Mesothelial cell of epicardium (in vitro differentiated cells): ENCODE measurements around the gene MAPK7. TPM values are rescaled to one million over a fixed set of nuclear protein-coding genes. Genes with fewer than 3 reads are reported as not detected.

Source experiments
- DNase-seq, 2 experiments: peaks; one replicate each; pipeline ENCODE4 v3.0.0; 2021; ENCODE audit warnings: low spot score in 2 of 2; ENCODE audit not compliant: unreplicated experiment in 2 of 2
- H3K27ac Mint-ChIP-seq: 2 replicates; pipeline ENCODE4 v1.8.0; 2021; ENCODE audit warnings: mixed read lengths
- H3K27me3 Mint-ChIP-seq: 2 replicates; pipeline ENCODE4 v1.8.0; 2021; ENCODE audit warnings: low read depth, mixed read lengths
- H3K36me3 Mint-ChIP-seq: 2 replicates; pipeline ENCODE4 v1.8.0; 2021; ENCODE audit warnings: mixed read lengths
- H3K4me1 Mint-ChIP-seq: 2 replicates; pipeline ENCODE4 v1.8.0; 2021; ENCODE audit warnings: mixed read lengths
- H3K4me3 Mint-ChIP-seq: 2 replicates; pipeline ENCODE4 v1.8.0; 2021; ENCODE audit warnings: mild to moderate bottlenecking, moderate library complexity, mixed read lengths
- H3K9me3 Mint-ChIP-seq: 2 replicates; pipeline ENCODE4 v1.8.0; 2021; ENCODE audit warnings: mixed read lengths
- CTCF ChIP-seq: fragments of 200-600 bp; sonication (generic); IDR thresholded peaks from one replicate; pipeline ENCODE4 v1.5.0; 2021; ENCODE audit warnings: antibody characterized with exemption; ENCODE audit not compliant: unreplicated experiment
- total RNA-seq: library from RNA; stranded (reverse); gene quantifications from 3 replicates; pipeline ENCODE4 v1.2.1, GENCODE V29; 2021

MAPK7 gene
- total RNA-seq, 1 donor from 2014 or later: 46.0 TPM

- H3K9me3 Mint-ChIP-seq: no peaks in the 10 kb centered on the region
- H3K27ac Mint-ChIP-seq: peak within 1 kb of the TSS; percentile 87
- TF ChIP-seq CTCF: peak; percentile 96
- peaks cover 38% of the 10 kb centered on the region for H3K4me1 Mint-ChIP-seq
- peak within 1 kb of the TSS; percentile 85 for H3K4me3 Mint-ChIP-seq
- peak; percentile 86 to 96 for DNase-seq
- no peaks in the 10 kb centered on the region for H3K27me3 Mint-ChIP-seq
- no peaks in the 10 kb centered on the region for H3K36me3 Mint-ChIP-seq
These were observed 15.8 kb upstream of the MAPK7 start, which contains the start of gene B9D1 for GRCh38 chr17:19362277-19363113. Gene B9D1 (minus strand): TSS chr17:19362723. CDS start chr17:19362569, 154 bp downstream.

- peak; percentile 43 for TF ChIP-seq CTCF
These were observed 15.2 kb upstream of the MAPK7 start for GRCh38 chr17:19363114-19363438.

GRCh38 chr17:19363460-19364035, 14.8 kb upstream of the MAPK7 start:
- Mint-ChIP-seq H3K9me3 (no peaks in the 10 kb centered on the region), H3K27ac (peak overlapping the region; percentile 87), H3K36me3 (no peaks in the 10 kb centered on the region), H3K4me1 (peaks cover 38% of the 10 kb centered on the region), H3K4me3 (peak overlapping the region; percentile 85), H3K27me3 (no peaks in the 10 kb centered on the region)
- TF ChIP-seq CTCF: no peak
- no peak for DNase-seq

More at GRCh38 chr17:19363114-19363438, 15.2 kb upstream of the MAPK7 start:
- H3K9me3 Mint-ChIP-seq: no peaks in the 10 kb centered on the region
- H3K27ac Mint-ChIP-seq: peak overlapping the region; percentile 87
- DNase-seq: no peak
- peak overlapping the region; percentile 85 for H3K4me3 Mint-ChIP-seq
- H3K36me3 Mint-ChIP-seq: no peaks in the 10 kb centered on the region
- H3K4me1 Mint-ChIP-seq: peaks cover 38% of the 10 kb centered on the region
- no peaks in the 10 kb centered on the region for H3K27me3 Mint-ChIP-seq

GRCh38 chr17:19364699-19365498, 13.4 kb upstream of the MAPK7 start:
- Mint-ChIP-seq H3K4me1 (peaks cover 38% of the 10 kb centered on the region), H3K27ac (peak overlapping the region; percentile 68), H3K36me3 (no peaks in the 10 kb centered on the region), H3K4me3 (peak overlapping the region; percentile 15), H3K27me3 (no peaks in the 10 kb centered on the region), H3K9me3 (no peaks in the 10 kb centered on the region)
- no peak for DNase-seq
- no peak for TF ChIP-seq CTCF

- no peak for DNase-seq
- no peak overlapping the region for H3K4me3 Mint-ChIP-seq
- no peak for TF ChIP-seq CTCF
- H3K4me1 Mint-ChIP-seq: peaks cover 38% of the 10 kb centered on the region
- no peaks in the 10 kb centered on the region for H3K9me3 Mint-ChIP-seq
- no peaks in the 10 kb centered on the region for H3K27me3 Mint-ChIP-seq
- no peak overlapping the region for H3K27ac Mint-ChIP-seq
- H3K36me3 Mint-ChIP-seq: no peaks in the 10 kb centered on the region
These were observed 12.8 kb upstream of the MAPK7 start for GRCh38 chr17:19365499-19365817.
